Iris pigment epithelial cell (primary cell): ENCODE data around the gene GALNT18.
"Not testable (repeated sequence)": the region's sequence is repeated elsewhere in the genome, so short reads cannot be mapped to it uniquely, and the experiment has no call there.

Experiments used
- DNase-seq: peaks from one replicate; pipeline ENCODE4 v3.0.0-alpha.2; 2011; ENCODE audit warnings: low read depth

The GALNT18 gene

DNA sequence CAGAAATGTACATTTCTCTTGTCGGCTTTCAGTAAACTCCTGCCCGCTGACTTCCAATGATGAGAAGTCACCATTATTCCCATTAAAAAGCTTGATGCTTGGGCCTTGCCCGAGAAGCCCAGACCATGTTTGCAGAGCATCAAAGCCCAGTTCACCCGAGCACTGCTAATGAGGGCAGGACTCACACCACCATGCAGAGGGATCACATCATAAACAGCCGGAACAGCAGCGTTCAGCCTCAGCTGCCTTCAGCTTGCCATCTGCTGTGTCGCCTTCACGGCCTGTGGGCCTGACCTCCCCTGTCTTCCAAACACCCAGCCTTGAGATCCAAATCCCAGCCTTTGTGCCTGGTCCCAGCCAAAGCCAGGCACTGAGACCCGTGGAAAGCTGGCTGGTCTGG, 163.3 kb downstream of the GALNT18 start:
- DNase-seq: no peak

DNA sequence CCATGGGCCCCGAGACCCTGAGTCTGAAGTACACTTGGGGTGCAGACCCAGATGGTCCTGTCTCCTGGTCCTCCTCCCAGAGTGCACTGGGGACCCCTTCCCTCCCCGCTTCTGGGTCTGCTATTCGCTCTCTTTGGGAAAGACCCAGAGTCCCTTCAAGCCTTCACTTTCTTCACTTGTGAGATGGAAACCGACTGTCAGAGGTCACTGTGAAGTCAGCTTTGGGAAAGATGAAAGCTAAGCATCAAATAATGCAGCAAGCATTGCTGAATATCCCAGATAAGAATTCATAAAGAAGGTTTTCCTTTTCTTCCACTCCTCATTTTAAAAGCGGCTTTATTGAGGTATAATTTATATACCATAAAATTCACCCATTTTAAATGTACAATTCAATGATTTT, 163.8 kb downstream of the GALNT18 start:
- DNase-seq: no peak

DNA sequence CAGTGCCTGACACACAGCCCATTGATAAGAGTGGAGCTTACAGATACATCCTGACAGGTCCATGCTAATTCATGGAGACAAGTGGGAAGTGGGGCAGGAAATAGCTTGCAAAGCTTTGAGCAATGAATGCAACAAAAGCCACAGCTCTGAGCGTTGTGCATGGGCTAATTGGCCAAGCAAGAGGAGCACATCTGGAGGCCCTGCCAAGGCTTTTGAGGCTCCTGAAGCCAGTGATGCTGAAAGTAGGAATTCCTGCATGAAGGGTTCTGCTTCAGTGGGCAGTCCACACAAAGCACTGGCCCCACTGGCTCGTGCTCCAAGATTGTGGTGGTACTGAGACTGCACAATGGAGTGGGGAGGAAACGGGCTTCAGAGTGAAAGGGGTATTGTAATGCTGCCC, 164.9 kb downstream of the GALNT18 start:
- no peak for DNase-seq

DNA sequence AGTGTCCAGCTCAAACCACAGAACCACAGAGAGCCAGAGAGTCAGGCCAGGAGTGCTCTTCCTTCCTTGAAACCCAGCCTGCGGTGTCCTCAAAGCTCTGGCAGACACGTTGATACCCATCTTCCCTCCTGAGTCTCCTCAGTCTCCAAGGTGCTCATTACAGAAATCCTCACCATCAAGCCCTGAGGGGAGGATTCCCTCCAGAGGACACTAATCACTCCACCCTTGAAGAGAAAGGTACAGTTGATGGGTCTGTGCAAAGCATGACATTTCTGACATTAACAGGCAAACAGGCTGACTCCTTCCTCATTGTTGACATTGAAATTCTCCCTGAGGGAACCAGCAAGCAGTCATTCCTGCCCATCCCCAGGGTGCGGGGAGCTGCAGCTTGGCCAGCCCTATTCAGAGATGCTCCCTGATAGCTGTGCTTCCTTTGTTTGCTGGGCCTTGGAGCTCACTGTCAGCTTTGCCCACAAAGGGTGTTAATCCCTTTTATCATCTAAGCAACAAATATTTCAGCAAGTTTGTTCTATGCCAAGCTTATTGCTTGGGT, 167.1 kb downstream of the GALNT18 start:
- DNase-seq: no peak

DNA sequence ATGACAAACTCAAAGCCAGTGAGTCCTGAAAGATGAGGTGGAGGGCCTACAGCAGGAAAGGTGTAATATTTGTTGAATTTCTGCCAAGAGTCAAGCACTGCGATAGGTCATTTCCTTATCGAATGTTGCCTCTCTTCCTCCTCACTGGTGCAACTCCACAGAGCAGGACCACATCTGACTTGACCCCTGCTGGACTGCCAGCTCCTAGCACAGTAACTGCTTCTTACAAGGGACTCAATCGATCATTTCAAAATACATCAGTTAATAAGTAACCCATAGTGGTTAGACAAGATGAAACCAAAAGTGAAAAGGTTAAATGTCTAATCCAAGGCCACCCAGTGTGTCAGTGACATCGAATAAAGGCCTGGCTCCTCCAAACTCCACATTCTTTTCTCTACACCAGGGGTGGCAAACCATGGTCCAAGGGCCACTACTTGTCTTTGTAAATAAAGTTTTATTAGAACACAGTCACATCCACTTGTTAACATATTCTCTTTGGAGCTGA, 170.3 kb downstream of the GALNT18 start:
- DNase-seq: no peak

DNA sequence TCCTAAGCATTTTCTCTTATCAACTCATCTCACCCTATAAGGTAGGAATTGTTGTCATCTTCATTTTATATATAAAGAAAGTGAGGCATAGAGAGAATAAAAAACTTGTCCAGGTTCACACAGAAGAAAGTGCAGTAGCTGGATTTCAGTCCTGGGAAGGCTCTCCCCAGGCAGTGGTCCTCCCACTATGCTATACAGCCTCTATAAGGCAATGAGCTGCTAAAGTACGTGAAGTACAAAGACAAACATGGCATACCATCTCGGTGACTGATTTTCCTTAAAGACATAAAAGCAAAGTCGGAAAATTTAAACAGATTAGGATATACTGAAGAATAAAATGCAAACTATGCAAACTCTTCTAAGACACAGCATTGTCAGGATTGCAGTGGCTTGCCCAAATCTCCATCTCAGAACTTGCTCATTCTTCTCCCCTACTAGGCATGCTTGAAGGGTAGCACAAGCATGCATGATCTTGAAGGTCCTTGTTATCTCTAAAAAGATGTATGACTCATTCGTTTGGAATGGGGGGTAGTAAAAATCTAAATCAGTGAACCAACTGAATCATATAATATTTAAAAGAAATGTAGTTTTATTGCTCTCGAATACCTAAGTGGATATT, 171.0 kb downstream of the GALNT18 start:
- DNase-seq: peak; percentile 44

DNA sequence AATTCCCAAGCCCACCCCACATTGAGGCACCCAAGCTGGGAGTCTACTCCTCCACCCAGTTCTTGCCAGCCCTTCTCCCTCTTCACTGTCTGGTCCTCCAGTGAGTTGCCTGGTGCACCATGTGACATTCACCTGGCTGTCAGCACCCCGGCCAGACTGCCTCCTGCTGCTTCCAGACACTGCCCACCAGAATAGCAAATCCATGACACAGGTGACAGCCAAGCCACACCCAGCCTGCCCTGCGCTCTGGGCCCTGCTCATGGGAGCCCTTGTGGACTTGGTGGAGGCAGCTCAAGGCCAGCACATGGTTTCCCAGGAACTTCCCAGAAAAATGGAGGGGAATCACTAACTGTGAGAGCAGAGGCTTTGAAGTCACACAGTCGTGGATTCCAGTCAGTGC, 172.5 kb downstream of the GALNT18 start:
- DNase-seq: no peak

DNA sequence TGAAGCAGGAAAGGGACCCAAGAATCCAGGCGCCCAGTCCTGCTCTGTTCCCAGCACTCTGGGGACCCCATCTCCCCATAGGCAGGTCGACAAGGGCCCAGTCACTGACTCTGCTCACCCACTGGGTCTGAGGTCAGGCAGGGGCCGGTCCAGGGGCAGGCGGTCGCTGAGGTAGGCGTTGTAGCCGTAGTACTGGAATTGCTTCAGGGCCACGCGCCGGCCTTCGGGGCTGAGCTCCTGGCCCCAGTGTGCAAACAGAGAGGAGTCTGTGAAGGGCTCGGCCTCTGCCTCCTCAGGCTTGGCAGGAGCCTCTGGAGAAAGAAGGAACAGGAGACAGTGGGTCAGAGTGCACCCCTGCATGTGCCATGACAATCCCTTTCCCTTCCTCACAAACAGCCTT, 173.2 kb downstream of the GALNT18 start:
- no peak for DNase-seq

DNA sequence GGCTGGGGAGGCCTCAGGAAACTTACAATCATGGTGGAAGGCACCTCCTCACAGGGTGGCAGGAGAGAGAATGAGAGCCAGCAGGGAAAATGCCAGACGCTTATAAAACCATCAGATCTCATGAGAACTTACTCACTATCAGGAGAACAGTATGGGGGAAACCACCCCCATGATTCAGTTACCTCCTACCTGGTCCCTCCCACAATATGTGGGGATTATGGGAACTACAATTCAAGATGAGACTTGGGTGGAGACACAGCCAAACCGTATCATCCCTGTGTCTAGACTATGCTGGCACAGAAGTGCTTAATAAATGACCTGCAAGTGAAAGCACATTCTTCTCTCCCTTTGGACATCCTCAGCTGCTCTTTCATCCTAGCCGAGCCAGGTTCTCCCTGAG, 174.2 kb downstream of the GALNT18 start:
- not testable (repeated sequence) for DNase-seq

DNA sequence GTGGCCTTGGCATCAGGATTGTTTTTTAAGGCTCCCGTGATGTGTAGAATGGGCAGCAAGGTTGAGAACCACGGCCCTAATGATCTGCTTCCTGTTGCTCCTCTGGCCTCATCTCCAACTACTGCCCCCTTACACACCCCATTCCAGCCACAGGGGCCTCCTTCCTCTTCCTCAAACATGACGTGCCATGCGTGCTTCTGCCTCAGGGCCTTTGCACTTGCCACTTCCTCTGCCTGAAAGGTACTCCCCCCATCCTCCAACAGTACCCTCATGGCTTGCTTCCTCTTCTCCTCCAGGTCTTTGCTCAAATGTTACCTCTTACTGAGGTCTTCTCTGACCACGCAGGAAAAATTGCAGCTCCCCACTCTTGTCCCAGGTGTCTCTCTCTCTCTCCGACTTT, 174.8 kb downstream of the GALNT18 start:
- DNase-seq: no peak

DNA sequence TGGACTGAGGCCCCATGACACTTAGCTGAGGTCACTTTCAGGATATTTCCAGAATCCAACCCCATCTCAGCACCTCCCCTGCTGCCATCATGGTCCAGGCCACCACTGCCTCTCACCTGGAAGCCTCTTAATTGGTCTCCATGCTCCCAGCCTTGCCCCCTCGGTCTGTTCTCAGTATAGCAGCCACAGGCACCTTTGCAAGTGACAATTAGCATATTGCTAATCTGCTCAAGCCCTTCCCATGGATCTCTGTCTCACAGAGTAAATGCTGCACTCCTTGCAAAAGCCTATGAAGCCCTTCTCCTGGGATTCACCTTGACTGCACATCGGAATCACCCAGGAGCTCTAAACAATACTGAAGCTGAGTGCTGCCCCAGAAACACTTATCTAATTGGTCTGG, 175.2 kb downstream of the GALNT18 start:
- DNase-seq: no peak

DNA sequence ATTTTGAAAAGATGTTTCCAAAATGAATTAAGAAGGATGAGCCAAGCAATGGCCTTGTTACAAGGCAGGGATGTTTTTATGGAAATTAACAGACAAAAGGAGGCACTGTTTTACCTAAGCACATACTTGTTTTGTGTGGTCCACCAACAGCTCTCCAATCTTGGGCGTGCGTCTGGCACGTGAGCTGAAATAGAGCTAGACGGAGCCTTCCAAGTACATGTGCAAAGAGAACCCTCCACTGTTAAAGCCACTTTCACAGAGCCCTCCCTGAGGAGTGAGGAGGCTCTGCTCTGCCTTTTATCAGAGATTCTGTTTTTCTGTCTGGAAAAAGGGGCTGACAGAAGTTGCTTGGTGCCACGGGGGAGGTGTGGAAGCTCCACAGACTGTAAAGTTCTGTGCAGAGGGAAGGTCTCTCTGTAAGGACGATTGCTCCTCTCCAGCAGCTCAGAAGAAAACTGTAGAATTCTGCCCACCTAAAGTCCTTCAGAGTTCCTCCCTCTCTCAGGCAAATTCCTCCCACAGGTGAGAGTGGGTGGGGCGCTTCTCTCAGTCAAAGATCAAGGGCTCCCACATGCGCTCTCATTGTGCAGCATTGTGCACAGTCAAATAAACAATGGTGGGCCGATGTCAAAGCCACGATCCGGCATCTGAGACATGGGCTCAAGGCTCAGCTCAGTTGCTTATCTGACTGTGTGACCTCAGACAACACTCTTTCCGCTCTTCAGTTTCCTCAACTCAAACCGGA, 176.2 kb downstream of the GALNT18 start:
- DNase-seq: no peak

DNA sequence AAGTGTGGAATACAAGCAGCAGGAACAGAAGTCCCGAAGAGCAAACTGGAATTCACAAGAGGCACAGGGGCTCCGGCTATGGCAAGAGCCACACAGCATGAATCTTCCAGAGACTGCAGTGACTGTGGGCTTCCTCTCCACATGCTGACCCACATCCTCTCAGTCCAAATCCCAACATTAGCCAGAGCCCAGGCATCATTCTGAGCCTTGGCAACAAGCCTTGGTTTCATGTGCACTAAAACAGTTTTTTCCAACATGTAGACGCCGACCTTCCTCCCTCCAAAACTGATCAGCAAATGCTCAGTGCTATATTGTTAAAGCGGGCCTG, 177.0 kb downstream of the GALNT18 start:
- no peak for DNase-seq

DNA sequence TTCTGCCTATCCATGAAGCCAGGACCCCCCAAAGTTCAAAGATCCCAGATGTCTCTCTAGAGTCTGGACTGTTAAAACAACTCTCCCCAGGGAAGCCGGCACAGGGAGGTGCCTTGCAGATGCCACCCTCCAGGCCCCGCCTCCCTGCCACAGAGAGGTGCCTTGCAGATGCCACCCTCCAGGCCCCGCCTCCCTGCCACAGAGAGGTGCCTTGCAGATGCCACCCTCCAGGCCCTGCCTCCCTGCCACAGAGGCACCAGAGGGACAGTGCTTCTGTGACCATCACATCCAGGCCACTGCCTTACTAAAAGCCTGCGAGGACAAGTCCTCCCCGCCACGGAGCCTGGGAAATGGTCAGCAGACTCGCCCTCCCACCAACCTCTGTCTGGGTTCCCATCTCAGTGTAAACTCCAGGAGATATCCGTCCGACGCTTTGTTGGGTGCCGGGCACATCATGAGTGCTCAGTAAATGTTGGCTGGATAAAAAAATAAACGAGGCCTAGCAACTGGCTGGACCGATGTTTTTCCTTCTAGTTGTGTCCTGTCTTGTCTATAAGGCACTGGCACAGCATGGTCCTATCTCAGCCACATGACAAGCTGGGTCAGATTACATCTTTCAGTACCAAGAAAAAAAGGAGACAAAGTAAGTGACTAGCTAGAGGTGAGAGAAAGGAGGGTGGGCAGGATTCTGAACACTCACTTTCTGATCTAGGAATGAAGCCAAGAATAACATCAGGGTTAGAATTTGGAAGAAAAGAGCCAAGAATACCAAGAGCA, 177.6 kb downstream of the GALNT18 start:
- peak; percentile 18 for DNase-seq

DNA sequence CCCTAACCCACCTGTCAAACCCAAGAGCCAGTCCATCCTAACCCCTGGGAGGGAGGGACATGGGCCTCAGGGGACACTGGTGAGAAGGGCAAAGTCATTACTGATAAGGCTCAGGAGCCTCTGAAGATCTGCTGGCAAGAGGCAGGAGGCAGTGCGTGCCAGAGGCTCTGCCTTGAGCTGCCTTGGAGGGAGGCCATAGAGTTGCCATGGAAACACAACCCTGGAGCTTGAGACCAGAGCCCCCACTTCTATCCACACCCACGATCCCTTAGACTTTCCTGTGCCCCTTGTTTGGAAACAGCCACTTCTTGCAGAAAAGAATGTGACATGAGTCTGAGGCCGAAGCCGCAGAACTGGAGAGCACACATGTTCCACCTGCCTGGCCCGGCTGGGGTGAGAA, 179.0 kb downstream of the GALNT18 start:
- DNase-seq: no peak

DNA sequence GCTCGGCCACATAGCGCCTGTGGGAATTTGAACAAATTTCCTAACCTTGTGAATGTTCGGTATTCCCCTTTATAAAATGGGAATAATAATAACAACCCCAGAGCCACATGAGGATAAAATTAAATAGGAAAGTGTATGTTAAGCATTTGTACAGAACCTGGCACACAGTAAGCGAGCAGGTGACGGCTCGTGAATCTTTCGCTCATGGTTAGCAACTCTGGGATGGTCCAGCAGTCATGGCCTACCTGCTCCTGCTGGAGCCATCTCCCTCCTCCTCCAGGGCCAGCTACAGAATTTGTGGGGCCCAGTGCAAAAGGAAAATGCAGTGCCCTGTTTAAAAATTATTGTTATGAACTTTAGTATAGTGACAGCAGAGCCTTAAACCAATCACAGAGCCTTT, 180.3 kb downstream of the GALNT18 start:
- DNase-seq: no peak

DNA sequence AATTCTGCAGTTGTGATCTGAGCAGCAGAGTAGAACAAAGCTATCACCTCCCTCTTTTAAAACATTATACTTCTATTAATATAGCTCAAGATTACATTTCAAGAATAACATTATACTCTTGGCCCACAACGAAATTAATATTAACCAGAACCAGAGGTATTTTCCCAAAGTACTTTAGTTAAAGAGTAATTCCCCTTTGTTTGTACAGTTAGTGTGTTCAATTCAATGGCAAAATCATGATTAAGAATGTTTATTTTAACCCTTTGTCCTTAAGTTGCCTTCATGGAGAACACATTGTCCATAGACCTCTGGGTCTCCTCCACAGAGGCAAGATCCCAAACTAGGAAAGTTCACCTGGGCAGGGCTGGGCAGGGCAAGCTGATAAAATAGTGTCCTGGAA, 180.7 kb downstream of the GALNT18 start:
- DNase-seq: no peak

DNA sequence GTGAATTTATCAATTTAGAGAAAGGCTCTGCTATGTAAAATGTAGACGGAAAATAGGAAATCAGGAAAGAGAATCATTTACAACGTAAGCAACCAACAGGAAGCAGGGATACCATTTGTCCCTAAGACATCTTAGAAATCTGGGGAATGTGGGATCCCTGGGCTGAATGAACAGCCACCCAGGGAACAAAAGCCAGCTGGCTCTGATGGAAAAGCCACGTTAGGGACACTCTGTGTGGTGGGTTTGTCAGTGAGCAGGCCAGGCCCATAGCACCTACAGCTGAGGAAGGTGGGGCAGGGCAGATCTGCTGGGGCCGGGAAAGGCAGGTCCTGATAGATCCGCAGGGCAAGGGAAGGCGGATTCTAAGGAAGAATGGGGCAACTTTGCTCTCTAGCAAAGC, 181.7 kb downstream of the GALNT18 start:
- DNase-seq: no peak

DNA sequence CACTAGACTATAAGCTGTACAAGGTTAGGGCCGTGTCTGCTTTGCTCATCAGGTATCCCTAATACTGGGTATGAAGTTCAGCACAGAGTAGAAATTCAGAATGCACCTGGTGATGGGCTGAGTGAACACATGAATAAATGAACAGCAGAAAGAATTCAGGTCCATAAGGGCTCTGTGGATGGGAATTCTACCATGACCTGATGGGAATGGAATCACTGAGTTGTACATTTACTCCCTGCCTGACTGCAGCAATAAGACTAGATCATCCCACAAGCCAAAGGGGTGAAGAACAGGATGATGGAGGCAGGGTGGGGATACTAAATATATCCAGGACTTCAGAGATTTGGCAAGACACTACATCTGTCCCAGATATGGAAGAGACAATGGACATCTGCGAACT, 182.2 kb downstream of the GALNT18 start:
- no peak for DNase-seq

DNA sequence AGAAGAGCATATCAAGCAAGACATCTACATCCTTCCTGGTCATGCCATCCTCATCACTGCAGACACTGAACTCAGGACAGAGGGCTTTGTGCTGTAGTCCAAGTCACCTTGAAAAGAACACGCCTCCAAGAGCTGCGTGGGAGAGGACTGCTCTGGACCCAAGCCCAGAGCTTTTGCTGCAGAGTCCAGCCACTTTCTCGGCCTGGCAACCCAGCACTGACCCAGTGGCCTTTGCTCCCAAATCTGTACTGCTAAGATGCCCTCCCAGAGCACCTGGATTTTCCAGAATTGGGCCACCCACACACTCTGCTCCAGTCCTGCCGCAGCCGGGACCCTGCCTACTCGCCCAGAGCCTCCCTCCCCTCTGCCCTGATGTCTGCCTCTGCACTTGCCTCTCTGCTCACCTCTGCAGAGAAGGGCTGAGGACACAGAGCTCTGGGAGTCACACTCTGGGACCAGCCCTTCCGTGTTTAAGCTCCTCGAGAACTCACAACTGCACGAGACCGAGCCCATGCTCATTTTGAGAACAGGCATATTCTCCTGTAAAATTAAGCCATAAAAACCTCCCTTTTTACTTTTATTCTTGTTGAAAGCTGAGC, 185.0 kb downstream of the GALNT18 start:
- no peak for DNase-seq

DNA sequence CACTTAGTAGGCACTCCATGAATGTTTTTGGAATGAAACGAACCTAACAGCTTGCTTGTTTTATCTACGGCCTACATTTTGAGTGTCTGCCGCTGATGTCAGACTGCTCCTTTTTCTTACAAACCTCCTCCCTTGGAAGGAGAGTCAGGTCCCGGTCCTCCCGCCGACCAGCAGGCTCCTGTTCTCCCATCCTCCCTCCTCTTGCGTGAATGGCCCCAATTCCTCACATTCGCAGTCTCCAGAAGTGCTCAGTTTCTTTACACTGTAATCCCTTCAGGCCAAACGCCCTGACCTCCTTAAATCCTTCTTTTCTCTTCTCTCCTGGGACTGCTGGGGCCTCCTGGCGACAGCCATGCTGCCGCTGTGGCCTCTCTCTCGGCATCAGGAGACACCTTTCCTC, 186.2 kb downstream of the GALNT18 start:
- DNase-seq: no peak

DNA sequence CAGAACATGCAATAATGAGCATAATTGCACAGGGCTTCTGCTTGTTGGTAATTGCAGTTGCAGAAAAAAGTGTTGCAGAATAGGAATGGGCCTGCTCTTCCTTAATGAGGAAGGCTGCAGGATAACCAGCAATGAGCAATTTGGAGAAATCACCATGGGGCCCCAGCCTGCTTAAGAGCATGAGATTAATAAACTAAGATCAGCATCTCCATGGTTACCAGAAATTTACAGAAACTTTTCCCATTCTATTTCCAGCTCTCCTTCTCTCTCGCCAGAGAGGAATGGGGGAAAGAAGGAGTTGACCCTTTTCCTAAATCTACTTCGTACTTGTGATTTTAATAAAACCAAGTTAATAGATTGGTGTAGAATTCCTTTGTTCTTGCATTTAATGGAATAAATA, 187.8 kb downstream of the GALNT18 start:
- no peak for DNase-seq
